ENCODE data around the gene SHANK3. TPM values are rescaled to one million over a fixed set of nuclear protein-coding genes. Genes with fewer than 3 reads are reported as not detected.
A peak's percentile ranks its signal among the peaks of the same experiment; 100 is the strongest.

Gene SHANK3
- total and polyA plus RNA-seq, 8 donors = 17.2 to 42.9 (median 23.5) TPM

DNA sequence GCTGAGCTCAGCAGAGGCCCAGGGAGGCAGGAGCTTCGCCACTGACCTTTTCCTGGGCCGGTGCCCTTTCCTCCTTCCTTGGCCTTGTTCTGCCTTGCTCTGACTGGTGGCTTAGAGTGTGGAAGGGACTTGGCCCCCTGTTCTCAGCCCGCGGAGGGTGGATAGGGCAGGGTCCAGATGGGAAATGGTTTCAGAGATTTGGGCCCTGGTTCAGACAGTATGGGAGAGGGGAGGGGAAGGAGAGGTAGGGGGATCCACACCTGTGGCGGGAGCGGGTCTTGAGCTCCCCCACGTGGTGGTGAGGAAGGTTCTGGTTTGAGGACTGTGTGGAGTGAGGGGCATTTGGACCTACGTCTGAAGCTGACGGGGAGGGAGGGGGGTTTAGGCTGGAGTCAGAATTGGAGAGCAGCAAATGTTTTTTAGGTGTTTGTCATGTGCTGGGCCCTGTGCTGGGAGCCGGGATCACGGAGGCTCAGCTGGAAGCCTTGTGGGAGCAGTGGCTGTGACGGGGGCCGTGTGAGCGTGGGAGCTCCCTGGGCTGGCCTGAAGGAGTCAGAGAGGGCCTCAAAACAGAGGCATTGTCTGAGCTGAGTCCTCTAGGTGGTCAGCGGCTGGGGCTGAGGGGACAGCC lies 27.2 kb downstream of the SHANK3 start:
- Histone ChIP-seq H3K4me3 (no peak overlapping the region), H3K9me3 (no peaks in the 10 kb centered on the region), H3K36me3 (peaks cover 0 to 31% of the 10 kb centered on the region in 2 donors), H3K27ac (no peak overlapping the region), H3K4me1 (peaks cover 5 to 32% of the 10 kb centered on the region in 2 donors), H3K27me3 (no peaks in the 10 kb centered on the region)
- intact Hi-C loops (cut with DNase I) = no loop called here
- DNase-seq (peak in 2 of 4 donors; percentile 29 to 54), ATAC-seq (no peak)
- no peak for TF ChIP-seq CTCF (IDR thresholded peaks at IDR 0.05)

DNA sequence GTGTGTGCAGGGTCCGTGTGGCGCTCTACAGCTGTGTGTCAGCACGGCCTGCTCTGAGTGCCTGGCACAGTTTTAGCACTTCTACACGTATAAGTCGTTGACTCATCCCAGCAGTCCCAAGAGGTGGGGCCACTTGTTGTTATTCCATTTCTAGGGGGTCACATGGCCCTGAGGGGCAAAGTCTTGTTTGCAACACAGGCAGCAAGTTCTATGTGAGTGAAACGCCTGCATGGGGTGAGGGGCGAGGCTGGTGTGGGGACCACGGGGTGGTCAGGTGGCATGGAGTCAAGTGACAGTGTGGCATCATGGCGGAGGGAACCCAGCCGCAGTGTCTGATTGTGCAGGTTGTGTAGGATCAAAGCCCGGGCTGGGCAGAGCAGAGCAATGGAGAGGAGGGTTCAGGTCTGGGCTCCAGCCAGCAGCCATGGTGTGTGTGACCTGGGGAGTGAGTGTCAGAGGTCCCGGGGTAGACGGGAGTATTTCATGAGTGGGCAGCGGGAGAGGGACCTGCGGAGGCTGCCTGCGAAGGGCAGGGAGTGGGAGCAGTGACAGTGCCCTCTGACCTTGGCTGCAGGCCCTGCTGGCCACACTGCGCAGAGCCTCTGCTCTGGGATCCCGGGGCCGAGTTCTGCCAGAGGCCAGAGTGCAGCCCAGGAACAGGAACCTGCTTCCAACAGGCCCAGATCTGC lies 27.9 kb downstream of the SHANK3 start:
- Histone ChIP-seq H3K9me3 (no peaks in the 10 kb centered on the region), H3K27ac (no peak overlapping the region), H3K27me3 (no peaks in the 10 kb centered on the region), H3K4me3 (no peak overlapping the region), H3K4me1 (peaks cover 8 to 29% of the 10 kb centered on the region in 2 donors), H3K36me3 (peaks cover 0 to 31% of the 10 kb centered on the region in 2 donors)
- no peak for ATAC-seq
- intact Hi-C loops (cut with DNase I) = no loop called here
- peak in 2 of 4 donors; percentile 24 to 68 for DNase-seq
- TF ChIP-seq CTCF (IDR thresholded peaks at IDR 0.05) = no peak

DNA sequence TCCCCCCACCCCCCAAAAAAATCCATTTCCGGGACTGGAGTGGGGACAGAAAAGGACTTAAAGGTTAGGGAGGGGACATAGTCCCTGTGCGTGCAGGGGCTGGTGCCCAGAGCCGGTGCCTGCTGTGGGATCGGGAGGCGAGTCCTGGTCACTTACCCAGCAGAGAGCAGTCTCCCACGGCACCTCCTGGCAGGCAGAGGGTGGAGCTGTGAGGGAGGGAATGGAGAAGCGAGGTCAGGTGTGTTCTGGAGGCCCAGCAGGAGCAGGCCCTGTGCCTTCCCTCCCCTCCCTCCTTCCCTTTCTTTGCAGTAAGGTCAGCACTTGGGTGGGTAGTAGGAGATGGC lies 28.4 kb downstream of the SHANK3 start:
- TF ChIP-seq CTCF (IDR thresholded peaks at IDR 0.05) = no peak
- no peaks in the 10 kb centered on the region for H3K9me3 ChIP-seq
- no peak overlapping the region for H3K4me3 ChIP-seq
- H3K27me3 ChIP-seq = no peaks in the 10 kb centered on the region
- intact Hi-C loops (cut with DNase I) = no loop called here
- no peak overlapping the region for H3K27ac ChIP-seq
- peaks cover 8 to 28% of the 10 kb centered on the region in 2 donors for H3K4me1 ChIP-seq
- peak in 2 of 4 donors; percentile 13 to 57 for DNase-seq
- no peak for ATAC-seq
- peaks cover 0 to 30% of the 10 kb centered on the region in 2 donors for H3K36me3 ChIP-seq

DNA sequence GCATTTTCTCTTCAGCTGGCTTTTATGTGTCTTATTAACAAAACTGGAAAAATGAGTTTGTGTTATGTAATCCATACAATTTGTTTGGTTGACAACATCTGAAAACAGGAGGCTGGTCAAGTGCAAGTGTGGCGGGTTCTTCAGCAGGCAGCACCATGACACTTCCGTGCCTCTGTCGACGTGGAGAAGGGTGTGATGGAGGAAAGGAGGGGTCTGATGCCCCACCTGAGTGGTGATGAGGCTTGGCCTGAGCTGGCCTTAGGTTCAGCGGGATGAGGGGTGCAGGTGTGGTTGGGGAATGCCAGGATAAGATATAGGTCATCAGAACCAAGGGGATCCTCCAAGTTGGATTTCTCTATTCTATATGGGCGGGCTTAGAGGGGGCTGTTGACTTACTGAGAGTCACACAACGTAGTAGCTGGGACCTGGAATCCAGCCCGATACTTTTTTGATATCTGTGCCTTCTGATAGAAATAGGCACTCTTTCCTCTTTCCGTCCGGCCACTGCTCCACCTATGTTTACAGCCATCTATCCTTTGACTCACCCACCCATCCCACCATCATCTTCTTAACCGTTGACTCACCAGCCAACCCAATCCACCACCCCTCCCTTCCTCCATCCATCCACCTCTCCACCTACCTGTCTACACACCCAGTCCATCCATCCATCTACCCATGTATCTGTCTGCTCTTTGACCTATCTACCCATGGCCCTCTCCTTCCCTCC lies 29.0 kb downstream of the SHANK3 start:
- Histone ChIP-seq H3K4me3 (no peak overlapping the region), H3K27me3 (no peaks in the 10 kb centered on the region), H3K27ac (no peak overlapping the region), H3K4me1 (peaks cover 8 to 28% of the 10 kb centered on the region in 2 donors), H3K9me3 (no peaks in the 10 kb centered on the region), H3K36me3 (peaks cover 0 to 30% of the 10 kb centered on the region in 2 donors)
- intact Hi-C loops (cut with DNase I) = no loop called here
- no peak for TF ChIP-seq CTCF (IDR thresholded peaks at IDR 0.05)
- no peak for ATAC-seq
- peak in 2 of 4 donors; percentile 19 to 25 for DNase-seq

GRCh38 chr22:50702261-50702671 lies 29.6 kb downstream of the SHANK3 start:
- intact Hi-C loops (cut with DNase I) = no loop called here
- TF ChIP-seq CTCF (IDR thresholded peaks at IDR 0.05) = no peak
- H3K4me1 ChIP-seq = peaks cover 4 to 28% of the 10 kb centered on the region in 2 donors

More at GRCh38 chr22:50702261-50702671, 29.6 kb downstream of the SHANK3 start:
- Histone ChIP-seq H3K27ac (no peak overlapping the region), H3K27me3 (no peaks in the 10 kb centered on the region), H3K9me3 (no peaks in the 10 kb centered on the region), H3K4me3 (no peak overlapping the region), H3K36me3 (peaks cover 0 to 30% of the 10 kb centered on the region in 2 donors)
- peak in 1 of 4 donors; percentile 20 for DNase-seq
- no peak for ATAC-seq
